ENCODE measurements around the gene SDR9C7. TPM values are rescaled to one million over a fixed set of nuclear protein-coding genes. Genes with fewer than 3 reads are reported as not detected.
A peak's percentile ranks its signal among the peaks of the same experiment; 100 is the strongest.
"Not testable (repeated sequence)": the region's sequence is repeated elsewhere in the genome, so short reads cannot be mapped to it uniquely, and the experiment has no call there.

SDR9C7 gene
- polyA plus RNA-seq, 10 donors, result 0.12 to 0.77 (median 0.35) TPM

DNA sequence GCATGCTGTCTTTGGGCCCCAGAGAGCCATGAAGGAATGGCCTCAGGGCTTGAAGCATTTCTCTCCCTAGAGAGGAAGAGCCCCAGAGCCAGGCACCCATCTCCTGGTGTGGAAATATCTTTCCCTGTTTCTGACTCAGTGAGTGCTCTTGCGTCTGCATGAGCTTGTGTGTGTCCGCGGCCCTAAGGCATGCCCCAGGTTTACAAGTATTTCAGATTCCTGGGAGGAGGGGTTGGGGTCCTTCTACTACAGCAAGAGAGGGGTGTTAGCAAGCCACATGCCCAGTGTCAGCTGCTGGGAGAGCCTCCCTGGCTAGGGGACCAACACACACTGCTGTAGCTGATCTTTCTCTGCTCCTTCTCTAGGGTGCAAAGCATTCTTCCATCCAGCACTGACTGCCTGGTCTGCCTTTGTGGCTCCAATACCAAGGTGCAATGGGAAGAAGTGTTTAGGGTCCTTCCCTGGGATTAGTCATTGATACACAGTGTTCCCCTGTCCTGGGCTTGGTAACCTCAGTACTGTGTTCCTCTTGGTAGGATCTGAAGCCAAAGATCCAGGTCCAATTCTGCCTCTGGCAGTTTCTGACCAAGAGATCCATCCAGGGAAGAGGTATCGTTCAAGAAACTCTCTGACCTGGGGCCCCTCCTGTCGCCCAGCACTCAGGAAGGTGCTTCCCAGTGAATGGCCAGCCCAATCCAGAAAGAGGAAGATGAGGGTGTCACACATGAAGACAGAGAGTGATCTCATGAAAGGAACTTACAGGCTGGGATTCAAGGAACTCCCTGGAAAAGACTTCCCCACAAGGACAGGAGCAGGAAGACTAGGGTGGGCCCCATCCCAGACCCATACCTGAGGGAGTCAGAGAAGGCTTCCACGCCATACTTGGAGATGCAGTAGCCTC is 20.1 kb upstream of the SDR9C7 start:
- no peak for DNase-seq

DNA sequence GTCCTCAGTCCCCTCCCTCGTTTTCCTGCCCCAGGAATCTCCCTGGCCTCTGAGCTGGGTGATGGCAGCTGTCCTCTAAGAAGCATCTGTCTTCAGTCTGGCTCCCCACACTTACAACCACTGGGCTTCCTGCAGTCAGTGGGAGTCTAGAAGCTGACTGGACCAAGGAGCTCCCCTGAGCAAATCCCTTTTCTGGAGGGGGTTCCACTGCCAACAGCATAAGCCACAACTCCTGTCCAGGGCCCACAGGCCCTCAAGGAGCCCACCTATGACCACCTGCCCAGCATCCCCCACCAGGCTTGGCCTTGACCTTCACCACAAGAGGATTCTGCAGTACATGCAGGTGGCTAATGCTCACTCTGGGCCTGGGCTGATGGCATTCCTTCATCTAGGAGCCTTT is 19.1 kb upstream of the SDR9C7 start:
- no peak for DNase-seq

DNA sequence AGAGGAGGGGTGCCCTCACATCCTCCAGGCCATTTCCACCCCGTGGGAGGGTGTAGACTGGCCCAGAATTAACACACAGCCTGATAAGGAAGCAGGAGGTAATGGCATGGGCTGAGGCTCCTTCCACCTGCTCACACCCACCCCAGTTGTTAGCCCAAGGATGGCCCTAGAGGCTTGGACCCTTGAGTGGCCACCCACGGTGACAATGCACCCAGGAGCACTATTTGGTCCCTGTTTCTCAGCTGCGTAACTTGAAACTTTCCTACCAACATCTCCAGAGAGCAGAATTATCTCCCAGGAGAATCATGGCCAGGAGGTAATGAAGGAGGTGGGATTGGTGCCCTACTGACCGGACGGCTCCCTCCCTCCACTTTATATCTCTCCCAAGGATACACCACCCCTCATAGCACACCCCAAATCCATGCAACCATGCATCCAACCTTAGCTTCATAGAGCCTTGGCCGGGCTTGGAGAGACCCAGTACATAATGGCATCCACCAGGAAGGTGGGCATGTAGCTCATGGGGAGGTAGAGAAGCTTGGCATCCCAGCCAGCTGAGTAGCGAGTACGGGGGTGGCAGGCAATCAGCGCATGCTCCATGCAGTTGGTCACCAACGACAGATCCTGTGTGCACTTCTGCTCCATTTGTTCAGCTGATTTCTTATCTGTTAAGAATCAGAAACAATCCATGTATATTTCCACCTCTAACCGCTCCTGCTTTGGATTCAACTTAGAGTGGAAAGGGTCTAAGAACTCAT is 17.6 kb upstream of the SDR9C7 start:
- DNase-seq, result no peak

DNA sequence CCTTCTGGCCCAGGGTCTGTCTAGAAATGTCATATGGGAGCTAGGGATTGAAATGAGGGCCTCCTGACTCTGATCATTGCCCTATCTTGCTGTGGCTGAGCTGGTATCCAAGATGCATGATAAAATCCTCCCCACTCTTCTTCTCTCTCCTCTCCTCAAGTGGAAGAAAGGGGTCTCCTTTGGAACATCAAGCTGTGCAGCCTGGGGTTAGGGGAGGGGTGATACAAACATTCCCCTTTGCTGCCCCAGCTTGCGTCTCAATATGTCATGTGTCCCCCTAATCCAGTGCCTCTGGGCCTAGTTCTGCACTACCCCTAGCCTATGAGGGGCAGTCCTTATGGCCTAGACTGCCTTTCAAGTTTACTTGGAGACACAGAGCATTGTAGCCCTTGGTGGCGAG is 14.7 kb upstream of the SDR9C7 start:
- DNase-seq, result no peak

DNA sequence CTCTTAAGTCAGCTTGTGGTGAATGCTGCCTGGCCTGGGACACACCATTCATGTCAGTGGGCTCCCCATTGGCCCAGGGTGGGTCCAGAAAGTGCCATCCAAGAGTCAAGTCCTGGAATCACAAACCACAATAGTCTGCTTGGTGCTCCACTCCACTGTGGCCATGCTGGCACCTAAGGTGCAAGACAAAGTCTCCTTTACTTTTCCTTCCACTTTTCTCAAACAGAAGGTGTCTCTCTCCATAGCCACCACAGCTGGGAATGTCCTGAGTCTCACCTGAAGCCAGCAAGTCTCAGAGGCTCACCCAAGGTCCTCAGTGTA is 14.2 kb upstream of the SDR9C7 start:
- DNase-seq, result no peak

DNA sequence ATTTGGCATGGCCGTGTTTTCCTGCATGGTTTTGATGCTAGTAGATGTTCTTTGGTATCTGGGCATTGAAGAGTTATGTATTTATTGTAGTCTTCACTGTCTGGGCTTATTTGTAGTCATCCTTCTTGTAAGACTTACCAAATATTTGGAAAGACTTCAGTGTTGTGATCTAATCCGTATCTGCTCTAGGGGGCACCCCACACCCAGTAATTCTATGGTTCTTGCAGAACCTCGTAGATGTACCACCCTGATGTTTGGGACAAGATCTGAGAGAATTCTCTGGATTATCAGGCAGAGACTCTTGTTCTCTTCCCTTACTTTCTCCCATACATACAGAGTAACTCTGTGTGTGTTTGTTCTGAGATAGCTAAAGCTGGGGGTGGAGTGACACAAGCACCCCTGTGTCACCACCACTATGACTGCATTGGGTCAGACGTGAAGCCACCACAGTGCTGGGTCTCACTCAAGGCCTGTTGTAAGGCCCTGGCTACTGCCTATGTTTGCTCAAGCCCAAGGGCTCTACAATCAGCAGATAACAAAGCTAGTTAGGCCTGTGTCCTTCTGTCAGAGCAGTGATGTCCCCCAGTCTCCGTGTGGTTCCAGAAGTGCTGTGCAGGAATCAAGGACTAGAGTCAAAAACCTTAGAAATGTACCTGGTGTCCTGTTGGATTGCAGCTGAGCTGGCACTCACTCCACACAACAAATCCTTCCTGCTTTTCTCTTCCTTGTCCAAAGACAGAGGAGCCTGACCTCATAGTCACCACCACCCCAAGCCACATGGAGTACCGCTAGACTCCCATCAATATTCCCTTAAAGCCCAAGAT is 13.6 kb upstream of the SDR9C7 start:
- no peak for DNase-seq

DNA sequence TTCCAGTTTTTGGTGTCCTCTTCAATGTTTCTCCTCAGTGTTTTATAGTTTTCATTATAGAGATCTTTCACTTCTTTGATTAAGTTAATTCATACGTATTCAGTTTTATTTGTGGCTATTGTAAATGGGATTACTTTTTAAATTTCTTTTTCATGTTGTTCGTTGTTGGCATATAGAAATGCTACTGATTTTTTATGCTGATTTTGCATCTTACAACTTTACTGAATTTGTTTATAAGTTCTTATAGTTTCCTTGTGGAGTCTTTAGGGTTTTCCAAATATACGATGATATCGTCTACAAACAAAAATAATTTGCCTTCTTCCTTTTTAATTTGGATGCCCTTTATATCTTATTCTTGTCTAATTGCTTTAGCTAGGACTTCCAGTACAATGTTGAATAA is 9.7 kb upstream of the SDR9C7 start:
- no peak for DNase-seq

DNA sequence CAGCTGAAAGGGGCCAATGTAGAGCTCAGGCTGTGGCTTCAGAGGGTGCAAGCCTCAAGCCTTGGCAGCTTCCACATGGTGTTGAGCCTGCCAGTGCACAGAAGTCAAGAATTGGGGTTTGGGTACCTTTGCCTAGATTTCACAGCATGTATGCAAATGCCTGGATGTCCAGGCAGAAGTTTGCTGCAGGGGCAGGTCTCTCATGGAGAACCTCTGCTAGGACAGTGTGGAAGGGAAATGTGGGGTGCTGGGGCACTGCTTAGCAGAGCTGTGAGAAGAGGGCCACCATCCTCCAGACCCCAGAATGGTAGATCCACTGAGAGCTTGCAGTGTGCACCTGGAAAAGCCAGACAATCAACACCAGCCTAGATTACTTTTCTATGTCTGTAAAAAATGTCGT is 9.2 kb upstream of the SDR9C7 start:
- not testable (repeated sequence) for DNase-seq

DNA sequence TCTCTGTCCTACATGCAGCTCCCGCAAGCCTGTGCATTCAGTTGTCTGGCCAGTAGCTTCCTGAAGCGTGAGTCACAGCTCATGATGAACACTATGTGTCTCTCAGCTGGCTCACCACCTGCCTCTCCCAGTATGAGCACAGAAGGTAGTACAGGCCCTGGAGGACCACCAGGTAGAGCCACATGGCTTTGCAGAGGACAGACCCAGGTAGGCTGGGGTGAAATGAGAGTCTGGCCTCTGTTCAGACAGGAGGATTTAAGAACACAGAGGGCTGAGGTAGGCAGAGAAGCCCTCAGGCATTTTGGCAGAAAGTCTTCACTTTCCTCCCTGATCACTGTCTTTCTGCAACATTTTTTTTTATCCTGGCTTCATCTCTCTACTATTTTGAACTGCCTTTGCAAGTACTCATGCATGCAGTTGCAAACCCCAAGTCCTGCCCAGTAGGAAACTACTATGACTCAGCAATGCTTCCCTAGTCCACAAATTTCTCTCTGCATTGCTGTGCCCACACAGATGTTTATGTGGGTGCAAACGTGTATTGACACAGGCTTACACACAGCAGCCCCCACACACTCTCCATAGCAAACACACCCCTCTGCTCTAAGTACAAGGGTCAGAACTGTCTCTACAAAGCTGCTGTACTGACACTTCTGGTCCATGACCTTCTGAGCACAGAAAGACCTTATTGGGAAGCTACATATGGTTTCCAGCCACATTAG is 7.2 kb upstream of the SDR9C7 start:
- DNase-seq, result peak in 2 of 3 donors; percentile 5 to 26

DNA sequence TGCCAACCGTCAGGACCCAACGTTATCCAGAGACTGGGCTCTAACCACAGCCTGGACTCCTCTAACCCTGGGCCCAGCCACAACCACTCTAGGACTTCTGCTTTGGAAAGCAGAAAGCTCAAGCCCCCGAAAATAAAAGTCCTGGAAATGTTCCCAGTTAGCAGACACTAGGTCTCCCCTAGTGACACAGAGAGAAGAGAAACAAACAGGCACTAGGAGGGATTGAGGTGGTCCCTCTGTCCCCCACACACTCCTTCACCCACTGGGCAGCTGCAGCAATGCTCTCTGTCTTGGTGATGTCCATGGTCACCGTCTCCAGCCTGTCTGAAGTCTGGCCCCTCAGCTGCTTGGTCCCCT is 6.7 kb upstream of the SDR9C7 start:
- not testable (repeated sequence) for DNase-seq

DNA sequence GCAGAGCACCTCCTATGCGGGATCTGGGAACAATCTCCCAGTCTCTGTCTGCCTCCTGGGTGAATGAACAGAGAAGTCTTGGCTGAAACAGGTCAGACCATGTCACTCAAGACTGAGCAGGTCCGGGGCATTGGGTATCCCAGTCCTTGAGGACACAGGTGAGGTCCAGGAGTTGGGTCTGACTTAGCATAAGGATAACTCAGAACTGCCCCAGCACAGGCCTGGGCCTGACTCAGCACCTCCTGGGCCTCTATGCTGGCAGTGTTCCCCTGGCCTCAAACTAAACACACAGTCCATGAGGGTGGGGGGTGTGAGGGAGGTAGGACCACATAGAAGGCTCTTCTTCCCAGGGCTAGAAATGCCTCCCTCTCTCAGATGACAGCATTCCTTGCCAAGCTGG is 1.5 kb upstream of the SDR9C7 start:
- DNase-seq, result no peak

DNA sequence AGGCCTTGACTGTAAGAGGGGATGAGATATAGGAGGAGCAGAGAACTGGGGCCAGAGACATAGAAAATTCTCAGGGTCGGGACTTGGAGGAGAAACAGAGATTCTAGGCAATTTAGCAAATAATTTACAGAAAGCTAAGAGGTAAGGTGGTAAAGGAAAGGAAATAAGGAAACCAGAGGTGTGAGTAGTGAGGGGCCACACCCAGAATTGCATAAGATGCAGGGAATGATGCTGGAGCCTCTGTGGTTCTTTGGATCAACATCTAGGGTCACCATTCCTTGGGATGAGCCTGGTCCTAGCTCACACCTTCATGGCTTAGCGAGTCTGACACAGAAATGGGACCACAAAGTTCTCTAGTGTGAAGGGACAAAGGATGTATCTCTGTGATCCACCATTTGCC is 949 bp upstream of the SDR9C7 start:
- no peak for DNase-seq

DNA sequence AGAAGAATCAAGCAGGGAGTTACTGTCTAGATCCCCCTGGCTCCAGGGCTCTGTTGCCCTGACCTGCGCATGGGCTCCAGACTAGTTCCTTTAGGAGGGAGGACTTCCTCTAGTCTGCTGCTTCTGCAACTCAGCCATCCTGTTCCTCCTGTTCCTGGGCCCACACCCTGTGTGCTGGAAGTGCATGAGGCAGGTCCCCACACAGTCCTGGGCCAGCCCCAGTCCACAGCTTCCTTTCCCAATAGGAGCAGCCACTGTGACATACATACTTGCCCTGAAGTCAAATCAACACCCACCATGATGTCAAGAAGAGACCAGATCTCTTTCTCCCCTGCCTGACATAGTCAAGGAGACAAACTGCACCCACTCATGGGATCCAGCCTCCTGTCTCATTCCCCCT is 1.3 kb downstream of the SDR9C7 start:
- DNase-seq, result peak in 1 of 3 donors; percentile 15

DNA sequence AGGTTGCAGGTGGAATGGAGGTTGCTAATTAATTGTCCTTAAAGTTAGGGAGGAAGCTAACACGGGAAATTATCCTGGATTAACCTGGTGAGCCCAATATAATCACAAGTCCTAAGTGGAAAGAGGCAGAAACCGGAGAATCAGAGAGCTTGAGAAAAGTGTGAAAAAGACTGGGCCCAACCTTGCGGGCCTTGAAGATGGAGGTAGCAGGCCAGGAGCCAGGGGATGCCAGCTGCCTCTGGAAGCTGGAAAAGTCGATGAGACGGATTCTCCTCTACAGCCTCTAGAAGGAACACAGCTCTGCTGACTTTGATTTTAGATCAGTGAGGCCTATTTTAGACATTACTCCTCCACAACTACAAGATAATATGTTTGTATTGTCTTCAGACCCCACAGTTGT is 2.1 kb downstream of the SDR9C7 start:
- DNase-seq, result no peak

DNA sequence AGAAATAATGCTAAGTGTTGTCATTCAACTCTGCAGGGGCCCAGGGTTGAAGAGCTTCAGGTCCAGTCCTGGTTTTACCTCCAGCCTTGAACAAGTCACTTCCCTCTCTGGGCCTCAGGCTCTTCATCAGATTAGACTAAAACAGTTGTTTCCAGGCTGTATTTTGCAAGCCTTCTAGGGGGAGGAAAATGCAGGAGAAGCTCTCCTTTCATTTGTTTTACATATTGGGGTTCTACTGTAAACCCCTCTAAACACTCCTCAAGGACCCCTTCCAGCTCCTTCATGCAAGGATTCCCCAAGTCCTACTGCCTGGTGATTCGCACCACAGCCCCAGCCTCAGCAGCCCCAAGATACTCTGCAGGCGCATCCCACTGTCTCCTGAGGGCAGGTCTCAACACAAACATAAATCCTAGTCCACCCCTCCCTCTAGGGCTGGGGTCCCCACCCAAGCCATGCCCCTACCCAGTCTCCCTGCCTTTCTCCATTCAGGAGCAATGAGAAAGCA is 2.7 kb downstream of the SDR9C7 start:
- DNase-seq, result peak; percentile 50 to 80 (median 68)

DNA sequence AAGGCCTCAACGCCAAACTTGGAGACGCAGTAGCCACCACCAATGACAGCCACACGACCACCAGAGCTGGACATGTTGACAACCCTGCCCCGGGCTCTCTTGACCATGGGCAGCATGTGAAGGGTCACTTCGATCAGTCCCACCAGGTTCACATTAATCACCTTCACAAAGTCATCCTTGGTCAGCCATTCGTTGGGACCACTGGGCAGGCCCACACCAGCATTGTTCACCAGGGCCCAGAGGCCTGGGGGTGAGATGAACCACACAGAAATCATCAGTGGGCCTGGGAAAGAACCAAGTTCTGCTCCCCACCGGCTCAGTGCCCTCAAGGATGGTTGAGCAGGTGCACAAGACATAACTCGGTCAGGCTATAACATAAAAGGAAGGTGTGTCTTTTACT is 4.0 kb downstream of the SDR9C7 start:
- no peak for DNase-seq

DNA sequence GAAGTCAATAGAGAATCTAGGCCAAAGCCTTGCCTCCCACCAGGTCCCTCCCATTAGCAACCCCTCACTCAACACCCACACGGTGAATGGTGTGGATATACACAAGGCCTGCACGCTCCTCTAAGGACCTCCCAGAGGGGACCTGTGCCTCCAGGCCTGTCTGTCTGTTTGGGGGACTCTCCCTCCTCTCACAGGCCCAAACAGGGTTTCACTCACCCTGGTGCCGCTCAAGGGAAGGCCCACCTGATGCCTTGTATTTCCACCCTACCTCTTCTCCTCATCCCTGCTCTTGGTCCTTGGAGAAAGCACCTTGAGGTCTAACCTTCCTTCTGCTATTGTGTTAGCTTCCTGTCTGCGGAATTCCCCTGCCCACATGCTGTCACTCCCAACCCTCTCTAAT is 4.4 kb downstream of the SDR9C7 start:
- no peak for DNase-seq

DNA sequence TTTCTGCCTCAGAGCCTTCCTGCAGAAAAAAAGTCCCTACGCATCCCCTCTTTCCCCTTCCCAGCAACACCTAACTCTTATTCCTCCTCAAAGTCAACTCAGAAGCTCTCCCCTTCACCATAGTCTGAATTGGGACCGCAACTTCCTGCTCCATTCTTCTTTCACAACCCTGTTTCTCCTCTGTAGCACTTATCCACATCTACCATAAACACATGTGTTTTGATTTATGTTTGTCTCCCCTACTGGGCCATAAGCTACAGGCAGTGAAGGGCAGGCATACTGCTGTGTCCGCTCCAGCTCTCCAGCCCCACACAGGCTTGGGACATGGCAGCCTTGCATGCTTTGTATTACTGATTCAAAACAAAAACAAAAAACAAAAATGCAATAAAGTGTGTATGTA is 5.9 kb downstream of the SDR9C7 start:
- peak in 1 of 3 donors; percentile 6 for DNase-seq

DNA sequence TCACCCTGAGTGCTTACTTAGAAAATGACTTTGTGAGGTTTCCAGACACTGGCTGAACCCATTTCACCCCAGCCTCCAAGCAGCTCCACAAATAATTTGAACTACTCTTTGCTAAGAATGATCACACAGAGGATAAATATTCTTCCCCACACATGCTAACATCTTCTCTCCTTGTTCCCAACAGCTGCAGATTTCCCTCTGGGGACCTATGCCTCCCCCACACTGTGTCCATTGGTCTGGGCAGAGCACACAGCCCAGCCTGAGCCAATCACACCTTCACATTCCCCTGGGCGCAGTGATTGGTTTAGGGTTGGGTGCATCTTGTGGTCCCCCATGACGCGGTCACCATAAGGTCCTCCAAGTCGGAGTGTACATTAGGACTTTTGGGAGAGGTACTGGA is 6.9 kb downstream of the SDR9C7 start:
- no peak for DNase-seq

DNA sequence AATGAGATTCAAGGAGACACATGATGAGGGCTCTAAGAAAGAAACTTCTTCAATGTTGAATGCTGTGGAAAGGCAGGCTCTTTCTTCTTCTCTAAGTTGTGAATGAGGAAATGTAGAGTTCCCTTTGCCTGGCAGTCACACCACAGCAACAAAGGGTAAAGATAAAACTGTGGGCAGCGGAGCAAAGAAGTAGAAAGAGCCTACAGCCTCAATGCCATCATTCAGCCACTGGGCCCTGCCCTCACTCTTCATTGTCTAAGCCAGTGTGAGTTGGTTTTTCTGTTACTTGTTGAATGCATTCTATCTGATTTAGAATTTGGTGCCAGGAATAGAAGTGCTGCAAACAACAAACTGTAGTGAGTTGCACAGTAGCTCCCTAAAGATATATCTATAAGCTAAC is 12.2 kb downstream of the SDR9C7 start:
- no peak for DNase-seq

DNA sequence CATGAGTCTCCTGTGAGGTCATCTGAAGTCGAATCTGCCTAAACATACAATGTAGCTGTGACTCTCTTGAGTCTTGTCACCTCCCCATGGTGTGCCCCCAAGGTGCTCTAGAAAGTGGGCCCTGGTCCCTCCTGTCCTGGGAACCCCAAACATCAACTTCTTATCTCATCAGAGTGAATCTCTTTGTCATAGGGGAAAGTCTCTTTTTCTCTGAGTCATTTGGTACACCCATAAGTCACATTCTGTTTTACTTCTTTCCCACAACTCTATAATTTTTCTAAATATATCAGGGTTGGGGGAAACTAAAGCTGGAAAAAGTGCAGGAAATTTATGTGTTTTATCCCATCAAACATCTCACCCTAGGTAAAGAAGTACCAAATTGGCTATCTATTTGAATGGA is 12.9 kb downstream of the SDR9C7 start:
- no peak for DNase-seq

DNA sequence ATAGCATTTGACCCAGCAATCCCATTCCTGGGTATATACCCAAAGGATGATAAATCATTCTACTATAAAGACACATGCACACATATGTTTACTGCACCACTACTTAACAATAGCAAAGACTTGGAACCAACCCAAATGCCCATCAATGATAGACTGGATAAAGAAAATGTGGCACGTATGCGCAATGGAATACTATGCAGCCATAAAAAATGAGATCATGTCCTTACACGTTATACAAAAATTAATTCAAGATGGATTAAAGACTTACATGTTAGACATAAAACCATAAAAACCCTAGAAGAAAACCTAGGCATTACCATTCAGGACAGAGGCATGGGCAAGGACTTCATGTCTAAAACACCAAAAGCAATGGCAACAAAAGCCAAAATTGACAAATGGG is 16.1 kb downstream of the SDR9C7 start:
- not testable (repeated sequence) for DNase-seq

Measured in muscle of back (tissue), 11 donors.